Bronchial epithelial cell (primary cell): ENCODE measurements around the gene MPPE1. TPM values are rescaled to one million over a fixed set of nuclear protein-coding genes. Genes with fewer than 3 reads are reported as not detected.
A peak's percentile ranks its signal among the peaks of the same experiment; 100 is the strongest.

Experiments used
- DNase-seq: peaks from one replicate; pipeline ENCODE4 v3.0.0-alpha.2; 2010; ENCODE audit warnings: low read depth
- FAIRE-seq: peaks from 2 replicates; lab custom pipeline; 2011; peaks lifted over from hg19 to GRCh38; lab: Jason Lieb, UNC
- H3K27me3 ChIP-seq: 2 replicates; pipeline ENCODE4 v1.5.1; 2011; ENCODE audit warnings: low read length; ENCODE audit not compliant: control insufficient read depth, insufficient read depth
- H3K36me3 ChIP-seq: 2 replicates; pipeline ENCODE4 v1.5.1; 2011; ENCODE audit warnings: low read length; ENCODE audit not compliant: control insufficient read depth, insufficient read depth
- H3K4me3 ChIP-seq: 2 replicates; pipeline ENCODE4 v1.5.1; 2011; ENCODE audit warnings: mild to moderate bottlenecking, low read depth, low read length, control low read depth
- total RNA-seq: library from RNA; depleted of rRNA; stranded (reverse); fragments of >200 nt; gene quantifications from 2 replicates; pipeline ENCODE4 v1.2.1, GENCODE V29; 2014
- TF ChIP-seq, protein P1 (sequence below): IDR thresholded peaks from 2 replicates; pipeline ENCODE4 v1.5.1; 2011; ENCODE audit warnings: mild to moderate bottlenecking, moderate library complexity, low read length, control low read depth, inconsistent platforms; ENCODE audit not compliant: insufficient read depth, severe bottlenecking

Gene MPPE1
- total RNA-seq, 1 donor from 2014 or later, result 22.1 TPM

DNA sequence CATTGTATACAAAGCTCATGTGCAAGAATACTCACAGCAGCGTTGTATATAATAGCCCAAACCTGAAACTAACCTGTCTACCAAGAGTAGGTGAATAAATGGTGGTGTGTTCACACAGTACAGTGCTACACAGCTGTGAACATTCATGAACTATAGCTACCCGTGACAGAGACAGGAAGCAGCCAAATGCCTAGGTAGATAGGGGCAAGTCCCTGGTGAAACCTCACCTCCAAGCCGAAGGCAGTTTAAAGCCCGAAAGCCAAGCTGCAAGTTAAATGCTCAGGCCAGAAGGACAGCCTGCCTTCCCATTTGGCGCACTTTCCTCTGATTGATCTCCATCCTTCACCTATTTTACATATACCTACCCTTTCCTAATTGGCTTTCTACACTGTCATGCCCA is 36.7 kb upstream of the MPPE1 start:
- Histone ChIP-seq H3K27me3 (no peaks in the 10 kb centered on the region), H3K4me3 (no peak overlapping the region), H3K36me3 (no peaks in the 10 kb centered on the region)
- DNase-seq (no peak), FAIRE-seq (no peak)
- TF ChIP-seq, protein P1, sequence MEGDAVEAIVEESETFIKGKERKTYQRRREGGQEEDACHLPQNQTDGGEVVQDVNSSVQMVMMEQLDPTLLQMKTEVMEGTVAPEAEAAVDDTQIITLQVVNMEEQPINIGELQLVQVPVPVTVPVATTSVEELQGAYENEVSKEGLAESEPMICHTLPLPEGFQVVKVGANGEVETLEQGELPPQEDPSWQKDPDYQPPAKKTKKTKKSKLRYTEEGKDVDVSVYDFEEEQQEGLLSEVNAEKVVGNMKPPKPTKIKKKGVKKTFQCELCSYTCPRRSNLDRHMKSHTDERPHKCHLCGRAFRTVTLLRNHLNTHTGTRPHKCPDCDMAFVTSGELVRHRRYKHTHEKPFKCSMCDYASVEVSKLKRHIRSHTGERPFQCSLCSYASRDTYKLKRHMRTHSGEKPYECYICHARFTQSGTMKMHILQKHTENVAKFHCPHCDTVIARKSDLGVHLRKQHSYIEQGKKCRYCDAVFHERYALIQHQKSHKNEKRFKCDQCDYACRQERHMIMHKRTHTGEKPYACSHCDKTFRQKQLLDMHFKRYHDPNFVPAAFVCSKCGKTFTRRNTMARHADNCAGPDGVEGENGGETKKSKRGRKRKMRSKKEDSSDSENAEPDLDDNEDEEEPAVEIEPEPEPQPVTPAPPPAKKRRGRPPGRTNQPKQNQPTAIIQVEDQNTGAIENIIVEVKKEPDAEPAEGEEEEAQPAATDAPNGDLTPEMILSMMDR, result no peak

DNA sequence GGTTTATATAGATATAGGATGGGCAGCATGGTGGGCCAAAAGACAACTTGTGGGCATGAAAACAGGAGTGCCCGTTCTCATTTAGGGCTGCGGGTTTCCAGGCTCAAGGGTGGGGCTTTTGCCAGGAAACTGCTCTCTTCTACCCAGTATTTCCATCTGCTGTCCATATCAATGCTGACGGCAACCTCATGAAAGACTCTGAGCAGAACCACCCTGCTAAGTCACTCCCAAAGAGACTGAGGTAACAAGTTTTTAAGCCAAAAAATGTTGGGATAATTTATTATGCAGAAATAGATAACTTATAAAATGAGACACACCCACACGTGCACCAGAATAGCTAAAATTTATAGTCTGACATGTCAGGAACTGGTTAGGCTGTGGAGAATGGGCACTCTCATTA is 36.1 kb upstream of the MPPE1 start:
- Histone ChIP-seq H3K36me3 (no peaks in the 10 kb centered on the region), H3K4me3 (no peak overlapping the region), H3K27me3 (no peaks in the 10 kb centered on the region)
- FAIRE-seq, result no peak
- TF ChIP-seq, protein P1, result no peak
- DNase-seq, result no peak

DNA sequence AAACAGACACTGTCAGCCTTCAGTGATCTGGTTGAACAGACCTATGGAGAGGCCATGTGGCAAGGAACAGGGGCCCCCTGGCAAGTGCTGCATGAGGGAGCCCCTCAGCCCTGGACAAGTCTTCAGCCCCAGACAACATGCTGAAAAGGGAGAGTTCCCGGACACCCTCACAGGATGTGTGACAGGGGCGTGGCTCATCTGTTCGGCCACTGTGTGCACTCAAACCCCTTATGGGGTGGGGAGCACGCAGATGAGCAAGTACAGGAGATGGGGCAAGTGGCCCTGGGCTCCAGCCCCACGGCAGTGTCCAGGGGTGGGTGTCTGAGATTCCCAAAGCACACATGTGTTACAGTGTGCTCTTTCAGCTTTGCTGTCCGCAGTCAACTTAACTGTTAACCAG is 35.4 kb upstream of the MPPE1 start:
- no peak for FAIRE-seq
- TF ChIP-seq, protein P1, result no peak
- Histone ChIP-seq H3K27me3 (no peaks in the 10 kb centered on the region), H3K4me3 (no peak overlapping the region), H3K36me3 (no peaks in the 10 kb centered on the region)
- DNase-seq, result no peak

DNA sequence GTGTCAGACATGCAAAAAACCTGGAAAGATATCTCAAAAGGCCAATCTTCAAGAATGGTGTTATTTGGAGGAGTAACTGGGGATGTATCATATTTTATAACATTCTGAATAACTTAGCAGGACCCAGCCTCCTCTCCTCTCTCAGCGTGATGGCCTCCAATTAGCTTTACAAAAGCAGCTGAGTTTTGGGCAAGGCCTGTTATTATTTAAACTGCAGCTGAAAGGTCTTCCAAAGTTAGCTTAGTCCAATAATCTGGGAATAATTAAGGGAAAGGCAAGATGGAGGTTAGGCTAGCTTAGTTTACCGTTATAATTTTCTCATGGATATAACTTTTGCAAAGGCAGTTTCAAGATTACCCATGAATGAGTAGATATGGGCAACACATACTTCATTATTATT is 32.8 kb upstream of the MPPE1 start:
- TF ChIP-seq, protein P1, result no peak
- H3K27me3 ChIP-seq, result no peaks in the 10 kb centered on the region
- no peaks in the 10 kb centered on the region for H3K36me3 ChIP-seq
- FAIRE-seq (no peak), DNase-seq (no peak)
- no peak overlapping the region for H3K4me3 ChIP-seq

DNA sequence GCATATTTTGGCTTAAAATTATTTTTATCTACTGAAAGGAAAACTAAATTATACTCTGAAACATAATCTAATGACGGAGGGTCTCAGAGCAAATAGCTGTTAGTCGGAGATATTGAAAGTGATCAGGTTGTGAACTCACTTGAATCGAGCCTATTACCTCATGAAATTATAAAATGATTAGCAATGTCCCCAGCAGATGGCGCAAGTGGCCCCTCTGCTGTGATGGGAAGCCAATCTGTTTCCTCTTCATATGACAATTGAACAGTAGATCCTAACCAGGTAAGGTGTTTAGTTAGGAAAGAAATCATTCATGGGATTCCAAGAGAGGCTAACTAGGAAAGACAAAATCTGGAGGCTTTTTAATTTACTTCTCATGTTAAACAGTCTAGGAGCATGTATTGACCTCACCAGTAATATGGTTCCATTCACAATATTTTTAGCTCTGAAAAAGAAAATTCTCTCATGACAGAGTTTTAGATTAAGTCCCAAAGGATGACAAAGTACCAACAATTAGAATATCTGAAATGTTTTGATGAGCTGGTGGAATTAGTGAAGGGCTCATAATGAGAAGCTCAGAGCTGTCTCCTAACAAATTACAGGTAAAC is 29.9 kb upstream of the MPPE1 start:
- Histone ChIP-seq H3K27me3 (no peaks in the 10 kb centered on the region), H3K4me3 (no peak overlapping the region), H3K36me3 (no peaks in the 10 kb centered on the region)
- FAIRE-seq (no peak), DNase-seq (peak; percentile 56)
- TF ChIP-seq, protein P1, result peak; percentile 61

DNA sequence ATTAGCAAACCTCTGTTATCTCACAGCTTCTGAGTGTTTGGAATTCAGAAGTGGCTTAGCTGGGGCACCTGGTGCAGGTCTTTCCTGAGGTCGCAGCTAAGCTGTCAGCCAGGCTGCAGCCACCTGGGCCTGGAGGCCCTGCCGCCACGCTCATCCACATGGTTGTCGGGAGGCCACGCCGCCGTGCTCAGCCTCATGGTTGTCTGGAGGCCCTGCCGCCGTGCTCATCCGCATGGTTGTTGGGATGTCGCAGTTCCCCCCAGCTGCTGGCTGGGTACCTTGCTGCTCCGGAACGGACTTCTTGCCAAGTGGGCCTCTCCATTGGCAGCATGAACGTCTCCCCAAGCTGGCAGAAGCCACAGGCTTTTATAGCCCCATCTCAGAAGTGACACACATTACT is 24.3 kb upstream of the MPPE1 start:
- DNase-seq (no peak), FAIRE-seq (no peak)

More for the DNA sequence above, 24.3 kb upstream of the MPPE1 start:
- H3K36me3 ChIP-seq, result no peaks in the 10 kb centered on the region
- no peak overlapping the region for H3K4me3 ChIP-seq
- H3K27me3 ChIP-seq, result no peaks in the 10 kb centered on the region
- TF ChIP-seq, protein P1, result no peak
